Endothelial cell of umbilical vein (primary cell): ENCODE measurements around the gene POLR2H. TPM values are rescaled to one million over a fixed set of nuclear protein-coding genes. Genes with fewer than 3 reads are reported as not detected.

Experiments
- BruUV-seq: library from RNA; stranded (reverse); fragments of 400-500 nt; replicated peaks from 2 replicates; lab custom pipeline; 2021; lab: Mats Ljungman, UMichigan
- CTCF ChIA-PET: fragments of 300-600, 350-600 bp; sonication (Branson Sonifier 250); formaldehyde crosslinking; loops from one replicate; lab custom pipeline; 2021; ENCODE audit warnings: antibody characterized with exemption, inconsistent platforms; lab: Charles Lee
- POLR2A ChIA-PET: fragments of 300-600, 350-600 bp; sonication (Branson Sonifier 250); formaldehyde crosslinking; loops from one replicate; lab custom pipeline; 2021; ENCODE audit warnings: antibody characterized with exemption, inconsistent platforms; lab: Charles Lee
- DNase-seq: peaks from one replicate; pipeline ENCODE4 v3.0.0-alpha.2; 2011; ENCODE audit warnings: low read depth, low spot score
- FAIRE-seq: peaks from 2 replicates; lab custom pipeline; 2011; peaks lifted over from hg19 to GRCh38; lab: Jason Lieb, UNC
- H2AFZ ChIP-seq: 2 replicates; pipeline ENCODE4 v1.6.0; 2012; ENCODE audit warnings: low read depth, low read length, control low read depth, inconsistent platforms
- H3K27ac ChIP-seq: 2 replicates; pipeline ENCODE4 v1.5.1; 2011; ENCODE audit warnings: low read depth, mild to moderate bottlenecking, control low read depth, low read length, moderate library complexity; ENCODE audit not compliant: insufficient read depth
- H3K27me3 ChIP-seq, 2 experiments: 2 replicates each; pipeline versions ENCODE4 v1.6.0 to v1.6.1; 2011; ENCODE audit warnings: low read length in 2 of 2, mixed read lengths in 1 of 2; ENCODE audit not compliant: control insufficient read depth in 2 of 2, insufficient read depth in 2 of 2
- H3K36me3 ChIP-seq, 2 experiments: 2 replicates in 1 of 2; 3 replicates in 1 of 2; pipeline ENCODE4 v1.5.1; 2011; ENCODE audit warnings: low read length in 2 of 2, mild to moderate bottlenecking in 1 of 2, moderate library complexity in 1 of 2; ENCODE audit not compliant: control insufficient read depth in 2 of 2, insufficient read depth in 2 of 2; ENCODE audit errors: extremely low read depth in 1 of 2
- H3K4me1 ChIP-seq: 3 replicates; pipeline ENCODE4 v1.5.1; 2011; ENCODE audit warnings: mild to moderate bottlenecking, low read length; ENCODE audit not compliant: control insufficient read depth, insufficient read depth; ENCODE audit errors: extremely low read depth
- H3K4me2 ChIP-seq: 2 replicates; pipeline ENCODE4 v1.6.1; 2011; ENCODE audit warnings: low read length, control low read depth, mixed read lengths; ENCODE audit not compliant: insufficient read depth
- H3K4me3 ChIP-seq, 3 experiments: fragments of 200-600 bp in 1 of 3; sonication (generic), shearing (Covaris generic) in 1 of 3; replicated peaks in 1 of 3; 2 replicates each; pipeline ENCODE4 v1.5.1; 2011 to 2016; ENCODE audit warnings: control low read depth in 3 of 3, low read length in 3 of 3, mild to moderate bottlenecking in 2 of 3, inconsistent platforms in 1 of 3, low read depth in 1 of 3, moderate library complexity in 1 of 3; ENCODE audit not compliant: insufficient read depth in 1 of 3
- H3K79me2 ChIP-seq: 2 replicates; pipeline ENCODE4 v1.6.0; 2012; ENCODE audit warnings: low read length, inconsistent platforms; ENCODE audit not compliant: control insufficient read depth, insufficient read depth
- H3K9ac ChIP-seq: replicated peaks from 2 replicates; pipeline ENCODE3; 2011; ENCODE audit warnings: low read length, control low read depth; ENCODE audit not compliant: insufficient read depth; ENCODE audit errors: extremely low read depth
- H3K9me1 ChIP-seq: replicated peaks from 3 replicates; pipeline ENCODE4 v1.6.0; 2011; ENCODE audit warnings: mild to moderate bottlenecking, low read length; ENCODE audit not compliant: control insufficient read depth, insufficient read depth; ENCODE audit errors: extremely low read depth
- H3K9me3 ChIP-seq: replicated peaks from 2 replicates; pipeline ENCODE4 v1.5.1; 2012; ENCODE audit warnings: low read length, inconsistent platforms; ENCODE audit not compliant: control insufficient read depth, insufficient read depth
- H4K20me1 ChIP-seq: replicated peaks from 2 replicates; pipeline ENCODE3; 2011; ENCODE audit warnings: mild to moderate bottlenecking, low read length; ENCODE audit not compliant: control insufficient read depth, insufficient read depth; ENCODE audit errors: extremely low read depth
- FOS ChIP-seq: IDR thresholded peaks from 2 replicates; pipeline ENCODE4 v1.6.1; 2011; ENCODE audit warnings: mild to moderate bottlenecking, low read length, moderate library complexity, borderline replicate concordance; ENCODE audit not compliant: insufficient read depth
- GATA2 ChIP-seq: IDR thresholded peaks from 2 replicates; pipeline ENCODE4 v1.7.0; 2011; ENCODE audit warnings: low read depth, mild to moderate bottlenecking, moderate library complexity, mixed read lengths, low read length; ENCODE audit not compliant: insufficient read length, insufficient read depth
- JUN ChIP-seq: IDR thresholded peaks from 2 replicates; pipeline ENCODE4 v1.6.1; 2011; ENCODE audit warnings: borderline replicate concordance, low read depth; ENCODE audit not compliant: insufficient read length, insufficient read depth
- MAX ChIP-seq: IDR thresholded peaks from 2 replicates; pipeline ENCODE4 v1.6.1; 2011; ENCODE audit not compliant: insufficient read depth, insufficient read length
- MYC ChIP-seq: IDR thresholded peaks from one replicate; pipeline ENCODE4 v1.6.1; 2011; ENCODE audit warnings: mild to moderate bottlenecking, low read depth, low read length
- POLR2A ChIP-seq: IDR thresholded peaks from 2 replicates; pipeline ENCODE4 v1.6.1; 2012; ENCODE audit warnings: low read depth, mild to moderate bottlenecking, control low read depth, low read length
- POLR2AphosphoS5 ChIP-seq: IDR thresholded peaks from 2 replicates; pipeline ENCODE4 v1.6.1; 2012; ENCODE audit warnings: low read depth, mild to moderate bottlenecking, control low read depth, low read length, moderate library complexity; ENCODE audit not compliant: insufficient read depth
- dilution Hi-C: fragments of 300-500 bp; cut with MboI; formaldehyde crosslinking; loops from one replicate; pipeline ENCODE4 v1.15.0; 2019; ENCODE audit warnings: low sequenced_read_pairs; ENCODE audit not compliant: extremely low pct_ligation_motif_present
- intact Hi-C: fragments of 100-400 bp; cut with micrococcal nuclease; formaldehyde crosslinking; loops from one replicate; pipeline ENCODE4 v1.10.0; 2022
- polyA plus RNA-seq, 4 experiments: library from polyadenylated mRNA; depleted of rRNA in 3 of 4; stranded (reverse) in 3 of 4; unstranded in 1 of 4; fragments of >200 nt; gene quantifications; 2 replicates each; pipeline versions ENCODE4 v1.2.1 to v1.2.3, GENCODE V29; 2011 to 2012; ENCODE audit warnings: missing spikeins in 1 of 4
- total RNA-seq: library from RNA; stranded (reverse); gene quantifications from 2 replicates; pipeline ENCODE4 v1.2.3, GENCODE V29; 2021

POLR2H gene
- total and polyA plus RNA-seq, 2 donors (not counting 3 experiments of a cell fraction or from before 2014, with no cell fraction given): 89.0 to 276 TPM

DNA sequence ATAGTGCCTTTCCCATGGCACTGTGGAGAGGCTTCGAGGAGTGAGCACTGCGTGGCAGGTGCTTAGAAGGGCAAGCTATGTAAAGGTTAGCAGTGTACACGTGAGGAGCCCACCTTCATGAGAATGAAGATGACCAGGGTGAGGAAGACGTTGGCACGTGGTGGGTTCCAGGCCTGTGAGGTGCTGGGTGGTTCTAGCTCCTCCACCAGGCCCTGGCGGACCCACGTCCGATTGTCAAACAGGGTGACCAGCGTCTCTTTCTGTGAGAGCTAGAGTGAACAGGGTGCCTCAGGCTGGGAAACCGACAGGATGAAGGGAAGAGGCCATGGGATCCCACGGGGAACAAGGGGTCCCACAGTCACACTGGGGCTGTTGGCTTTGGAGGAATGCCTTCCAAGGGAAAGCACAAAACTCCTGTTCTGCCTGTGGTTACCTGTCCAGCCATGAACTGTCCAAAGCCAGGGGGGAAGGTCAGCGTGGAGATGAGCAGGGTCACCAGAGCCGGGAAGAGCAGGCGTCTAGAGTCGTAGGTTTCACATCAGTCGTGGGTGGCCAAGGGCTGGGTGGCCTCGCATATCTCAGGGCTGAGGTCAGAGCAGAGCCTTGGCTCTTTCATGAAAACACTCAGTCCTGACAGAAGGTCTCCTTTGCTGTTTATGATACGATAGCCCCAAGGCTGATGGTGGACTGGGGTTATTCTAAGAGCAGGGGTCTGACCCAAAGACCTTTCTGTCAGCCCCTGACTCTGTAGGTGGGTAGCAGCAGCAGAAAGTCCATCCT is 6.1 kb upstream of the POLR2H start:
- FAIRE-seq: no peak
- Histone ChIP-seq H3K36me3 (peaks cover 0 to 3% of the 10 kb centered on the region in 2 experiments), H3K4me3 (no peak overlapping the region), H3K27me3 (no peaks in the 10 kb centered on the region), H3K4me1 (no peaks in the 10 kb centered on the region), H4K20me1 (no peaks in the 10 kb centered on the region), H3K4me2 (no peak overlapping the region), H2AFZ (no peak overlapping the region), H3K79me2 (no peaks in the 10 kb centered on the region), H3K9ac (no peak overlapping the region), H3K9me3 (no peaks in the 10 kb centered on the region), H3K27ac (no peak overlapping the region), H3K9me1 (no peaks in the 10 kb centered on the region)
- dilution Hi-C loops (no loop called here), intact Hi-C loops (no loop called here)
- ChIA-PET CTCF (interaction anchor here (0.9 to 2.6 kb wide), 7 partner anchors 7 to 113 kb away, joined by 3 to 11 read pairs (median 4); no protein-coding TSS in a partner anchor), POLR2A (no interaction called here)
- TF ChIP-seq POLR2A (no peak), FOS (no peak), JUN (no peak), POLR2AphosphoS5 (no peak), GATA2 (no peak), MYC (no peak), MAX (no peak)
- no TSS peak for BruUV-seq
- DNase-seq: no peak
